Endometrial microvascular endothelial cells (primary cell): ENCODE results near the gene ENTPD7. TPM values are rescaled to one million over a fixed set of nuclear protein-coding genes. Genes with fewer than 3 reads are reported as not detected.

Source experiments
- in situ Hi-C: cut with HindIII; loops from 2 replicates; pipeline ENCODE4 v1.10.0; 2017; ENCODE audit warnings: low sequenced_read_pairs, low pct_unique_long_range_greater_than_20kb; ENCODE audit errors: inconsistent ontology term
- total RNA-seq: library from RNA; depleted of rRNA; stranded (reverse); fragments of >200 nt; gene quantifications from one replicate; pipeline ENCODE4 v1.2.3, GENCODE V29; 2015; ENCODE audit errors: inconsistent ontology term

The ENTPD7 gene
- total RNA-seq, 1 donor from 2014 or later = 18.8 TPM

- in situ Hi-C loops = no loop called here
Observed at GRCh38 chr10:99676895-99677294, 17.6 kb downstream of the ENTPD7 start.

DNA sequence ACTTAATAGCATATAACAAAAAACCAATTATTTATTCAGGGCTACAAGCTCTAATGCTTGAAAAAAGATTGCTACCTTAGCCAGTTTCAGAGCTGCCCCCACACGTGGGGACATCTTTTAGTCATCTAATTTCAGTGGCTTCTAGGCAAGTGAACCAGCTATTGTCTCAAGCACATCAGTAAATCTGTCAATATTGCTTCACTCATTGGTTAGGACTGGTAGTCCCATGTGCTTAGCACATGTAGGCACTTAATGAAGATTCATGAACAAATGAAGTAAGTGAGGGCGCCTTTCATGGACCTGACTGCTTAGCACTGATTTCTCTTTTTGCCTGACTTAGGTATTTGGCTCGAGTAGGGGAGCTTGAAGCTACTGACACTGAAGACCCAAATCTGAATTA lies 19.6 kb downstream of the ENTPD7 start:
- in situ Hi-C loops = no loop called here

GRCh38 chr10:99681553-99681952 lies 22.2 kb downstream of the ENTPD7 start:
- in situ Hi-C loops = no loop called here

DNA sequence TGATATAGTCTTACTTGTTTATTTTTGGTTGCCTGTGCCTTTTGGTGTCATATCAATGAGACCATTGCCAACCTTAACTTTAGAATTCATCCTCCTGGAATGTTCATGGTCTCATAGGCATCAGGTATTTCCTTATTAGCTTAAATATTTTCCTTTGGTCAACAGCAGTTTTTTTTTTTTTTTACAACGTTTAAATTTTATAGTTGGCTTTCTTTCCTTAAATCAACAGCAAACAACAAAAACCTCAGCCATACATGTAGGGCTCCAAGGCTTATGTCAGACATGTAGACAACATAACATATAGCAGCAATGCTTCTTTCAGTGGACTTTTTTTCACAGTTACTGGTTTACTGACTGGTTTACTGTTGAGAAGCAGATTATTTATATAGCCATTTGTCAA lies 22.7 kb downstream of the ENTPD7 start:
- in situ Hi-C loops = no loop called here

DNA sequence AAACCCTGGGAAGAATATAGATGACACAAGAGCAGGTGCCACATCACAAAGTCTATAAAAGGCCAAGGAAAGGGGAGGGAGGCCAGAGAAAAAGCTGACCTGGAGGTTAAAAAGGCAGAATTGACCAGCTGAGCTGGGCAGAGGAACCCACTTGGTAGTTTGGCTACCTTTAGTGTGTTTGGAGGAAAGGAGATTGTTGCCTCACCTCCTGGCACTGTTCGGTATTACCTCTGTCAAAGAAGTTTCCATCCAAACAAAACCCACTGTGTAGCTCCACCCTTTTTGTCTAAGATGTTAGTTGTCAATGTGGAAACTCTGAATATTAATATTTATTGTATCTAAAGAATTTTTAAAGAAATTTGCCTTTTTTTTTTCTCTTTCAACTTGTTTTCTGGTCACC lies 23.4 kb downstream of the ENTPD7 start:
- in situ Hi-C loops = no loop called here

- in situ Hi-C loops = no loop called here
Observed at GRCh38 chr10:99685597-99685967, 26.3 kb downstream of the ENTPD7 start.

DNA sequence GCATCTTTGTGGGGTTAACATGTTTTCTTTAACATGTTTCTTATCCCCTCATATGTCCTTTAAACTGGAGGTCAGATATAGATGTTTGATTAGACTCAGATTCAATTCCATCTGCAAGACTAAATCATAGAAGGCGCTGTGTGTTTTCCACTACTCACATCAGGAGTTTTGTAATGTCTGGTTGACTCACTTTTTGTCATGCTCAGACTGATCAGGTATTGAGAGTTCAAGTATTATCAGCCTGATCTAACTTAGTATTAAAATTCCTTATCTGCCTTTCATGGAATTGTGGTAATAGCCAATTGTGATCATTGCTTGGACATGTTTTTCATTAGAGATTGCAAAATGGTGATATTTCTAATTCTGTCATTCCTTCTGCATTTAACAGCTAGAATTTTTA lies 30.2 kb downstream of the ENTPD7 start:
- in situ Hi-C loops = no loop called here

- in situ Hi-C loops = no loop called here
Observed at GRCh38 chr10:99693933-99694583, 34.7 kb downstream of the ENTPD7 start.

- in situ Hi-C loops = no loop called here
Observed at GRCh38 chr10:99695761-99696160, 36.5 kb downstream of the ENTPD7 start.

DNA sequence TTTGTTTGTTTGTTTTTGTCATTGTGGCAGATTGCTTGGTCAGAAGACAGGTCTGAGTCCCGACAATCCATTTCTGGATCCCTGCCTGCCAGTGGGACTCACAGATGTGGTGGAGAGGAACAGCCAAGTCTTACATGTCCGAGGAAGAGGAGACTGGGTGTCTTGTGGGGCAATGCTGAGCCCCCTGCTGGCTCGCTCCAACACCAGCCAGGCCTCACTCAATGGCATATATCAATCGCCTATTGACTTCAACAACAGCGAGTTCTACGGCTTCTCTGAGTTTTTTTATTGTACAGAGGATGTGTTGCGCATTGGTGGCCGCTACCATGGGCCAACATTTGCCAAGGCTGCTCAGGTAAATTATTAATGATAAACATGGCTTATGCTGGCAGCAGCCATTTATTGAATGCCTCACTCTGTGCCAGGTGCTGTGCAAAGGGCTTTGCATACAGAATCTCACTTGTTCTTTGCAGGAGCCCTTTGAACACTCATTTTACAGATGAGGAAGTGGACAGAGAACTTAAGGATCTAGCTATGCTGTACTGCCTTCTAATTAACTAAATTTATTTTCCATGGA lies 39.3 kb downstream of the ENTPD7 start:
- in situ Hi-C loops = no loop called here

GRCh38 chr10:99700649-99701048 lies 41.3 kb downstream of the ENTPD7 start:
- in situ Hi-C loops = no loop called here

GRCh38 chr10:99708428-99709012 lies 49.2 kb downstream of the ENTPD7 start:
- in situ Hi-C loops = no loop called here

DNA sequence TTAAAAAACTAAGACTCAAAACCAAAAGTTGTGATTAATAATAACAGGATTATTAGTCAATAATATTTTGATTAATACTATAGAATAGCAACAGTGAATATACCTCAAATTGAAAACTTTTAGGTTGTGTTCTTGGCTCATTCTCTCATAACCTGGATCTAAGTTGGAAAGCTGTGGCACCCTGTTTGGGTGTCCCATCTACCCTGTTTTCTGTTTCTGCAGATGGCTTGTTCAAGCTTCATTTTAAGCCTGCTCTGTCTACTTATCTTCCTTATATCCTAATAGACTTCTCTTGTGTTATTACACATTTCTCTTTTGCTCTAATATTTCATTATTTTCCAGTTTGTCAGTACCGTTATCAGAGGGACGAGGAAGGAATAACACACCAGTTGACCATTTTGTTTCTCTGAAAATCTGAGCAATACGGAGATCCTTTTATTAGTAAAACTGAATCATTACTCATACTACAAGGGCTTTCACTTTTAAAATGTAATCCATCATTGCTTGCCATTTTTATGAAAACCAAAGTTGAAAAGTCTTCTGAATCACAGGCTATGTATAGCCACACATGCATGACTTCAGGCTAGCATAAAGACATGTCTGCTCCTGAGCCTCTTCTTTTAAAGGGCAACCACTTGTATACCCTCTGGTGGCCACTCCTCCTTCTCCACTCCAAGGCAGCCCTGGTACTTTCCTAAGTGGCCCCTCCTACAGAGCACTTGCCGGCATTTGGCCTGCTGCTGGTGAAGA lies 50.3 kb downstream of the ENTPD7 start:
- in situ Hi-C loops = no loop called here

GRCh38 chr10:99711129-99711719 lies 51.9 kb downstream of the ENTPD7 start:
- in situ Hi-C loops = no loop called here

GRCh38 chr10:99714446-99714845 lies 55.1 kb downstream of the ENTPD7 start:
- in situ Hi-C loops = no loop called here

DNA sequence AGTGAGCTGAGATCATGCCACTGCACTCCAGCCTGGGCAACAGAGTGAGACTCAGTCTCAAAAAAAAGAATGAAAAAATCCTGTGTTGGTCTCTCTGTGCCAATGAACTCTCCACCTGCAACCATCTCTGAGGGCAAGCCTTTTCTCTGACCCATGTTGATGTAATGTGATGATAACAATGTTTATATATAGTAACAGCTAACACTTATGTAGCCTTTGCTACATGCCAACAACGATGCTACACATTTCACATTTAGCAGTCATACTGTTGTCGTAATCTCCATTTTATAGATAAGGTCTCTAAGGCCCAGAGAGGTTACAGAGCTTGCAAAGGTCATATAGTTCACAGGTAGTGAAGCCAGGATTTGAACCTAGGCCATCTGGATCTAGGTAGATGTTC lies 61.1 kb downstream of the ENTPD7 start:
- in situ Hi-C loops = no loop called here

DNA sequence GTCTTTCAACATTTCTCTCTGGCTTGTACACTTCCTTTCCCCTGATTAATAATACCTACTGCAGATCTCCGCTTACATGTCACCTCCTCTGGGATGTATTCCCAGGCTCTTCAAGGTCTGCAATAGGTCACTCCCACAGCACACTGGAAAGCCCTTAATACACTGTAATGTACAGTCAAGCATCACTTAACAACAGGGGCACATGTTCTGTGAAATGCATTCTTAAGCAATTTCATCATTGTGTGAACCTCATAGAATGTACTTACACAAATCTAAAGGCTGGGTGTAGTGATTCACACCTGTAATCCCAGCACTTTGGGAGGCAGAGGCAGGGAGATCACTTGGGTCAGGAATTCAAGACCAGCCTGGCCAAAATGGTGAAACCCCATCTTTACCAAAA lies 70.7 kb downstream of the ENTPD7 start:
- in situ Hi-C loops = no loop called here

DNA sequence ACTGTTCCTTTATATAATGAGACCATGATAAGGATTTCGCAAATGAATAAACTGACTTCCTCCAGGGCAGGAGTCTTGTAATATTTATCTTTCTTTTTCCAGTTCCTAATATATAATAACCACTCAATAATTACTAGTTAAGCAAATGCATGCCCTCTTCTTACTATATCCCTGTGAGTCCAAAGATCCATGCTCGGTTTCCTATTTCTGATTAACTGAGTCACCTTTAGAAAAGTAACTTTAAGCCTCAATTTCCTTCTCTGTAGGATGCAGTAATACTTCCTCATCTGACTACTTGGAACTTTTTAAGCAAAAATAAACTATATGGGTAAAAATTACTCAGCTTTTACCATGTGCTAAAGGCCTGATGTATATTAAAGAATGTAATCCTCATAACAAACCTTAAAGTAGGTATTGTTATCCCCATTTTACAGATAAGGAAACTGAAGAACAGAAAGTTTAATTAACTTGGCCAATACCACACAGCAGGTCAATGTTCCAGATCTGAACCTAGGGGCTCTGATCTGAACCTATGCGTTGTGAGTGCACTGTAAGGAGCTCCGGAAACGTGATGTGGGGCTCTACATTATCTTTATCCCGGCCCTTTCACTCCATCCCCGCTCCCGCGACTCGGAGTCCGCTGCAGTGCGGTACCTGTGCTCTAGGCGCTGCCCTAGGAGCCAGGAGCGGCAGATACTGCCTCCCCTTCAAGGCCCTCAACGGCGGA lies 72.2 kb downstream of the ENTPD7 start:
- in situ Hi-C loops = no loop called here
